HG03571 (cell line): ENCODE data around the gene FLVCR1.

ENCODE experiments used
- ATAC-seq: cut with Tn5 transposase; IDR thresholded peaks from one replicate; pipeline ENCODE4 v1.9.1; 2021; ENCODE audit not compliant: unreplicated experiment

Gene FLVCR1

DNA sequence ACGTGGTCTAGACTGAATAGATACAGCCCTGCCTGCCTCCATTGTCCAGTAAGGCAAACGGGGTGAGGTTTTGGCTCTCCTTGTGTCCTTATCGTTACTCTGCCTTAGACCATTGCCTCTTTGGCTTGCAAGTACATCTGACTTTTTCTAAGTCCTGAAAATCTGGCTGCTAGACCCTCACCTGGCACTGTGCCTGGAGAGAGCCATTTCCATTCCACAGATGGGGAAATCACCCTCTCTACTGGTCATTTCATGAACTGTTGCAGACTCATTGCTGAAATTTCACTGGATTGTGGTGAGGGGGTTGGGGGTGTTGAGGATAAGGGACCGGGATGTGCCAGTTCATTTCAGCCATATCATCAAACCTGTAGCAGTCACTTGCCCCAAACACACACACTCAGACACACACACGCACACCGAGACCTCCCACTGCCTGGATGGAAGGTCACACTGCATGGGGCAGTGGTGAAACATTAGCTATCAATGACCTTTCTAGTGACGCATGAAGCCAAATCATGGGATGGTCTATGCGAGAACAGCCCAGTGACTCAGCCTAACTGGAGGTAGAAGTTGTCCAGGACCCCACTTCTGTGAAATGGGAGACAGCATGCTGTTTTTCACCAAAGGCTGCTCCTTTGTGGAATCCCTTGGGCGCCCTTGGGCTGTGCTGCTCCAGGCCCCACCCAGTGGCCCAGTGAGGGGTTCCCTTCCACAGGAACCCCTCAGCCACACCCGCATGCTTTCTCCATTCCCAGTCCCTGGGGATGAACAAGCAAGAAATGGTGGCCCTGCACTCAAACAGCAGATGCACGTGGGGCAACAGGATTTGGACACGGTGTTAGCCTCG lies 57.4 kb downstream of the FLVCR1 start:
- no peak for ATAC-seq

DNA sequence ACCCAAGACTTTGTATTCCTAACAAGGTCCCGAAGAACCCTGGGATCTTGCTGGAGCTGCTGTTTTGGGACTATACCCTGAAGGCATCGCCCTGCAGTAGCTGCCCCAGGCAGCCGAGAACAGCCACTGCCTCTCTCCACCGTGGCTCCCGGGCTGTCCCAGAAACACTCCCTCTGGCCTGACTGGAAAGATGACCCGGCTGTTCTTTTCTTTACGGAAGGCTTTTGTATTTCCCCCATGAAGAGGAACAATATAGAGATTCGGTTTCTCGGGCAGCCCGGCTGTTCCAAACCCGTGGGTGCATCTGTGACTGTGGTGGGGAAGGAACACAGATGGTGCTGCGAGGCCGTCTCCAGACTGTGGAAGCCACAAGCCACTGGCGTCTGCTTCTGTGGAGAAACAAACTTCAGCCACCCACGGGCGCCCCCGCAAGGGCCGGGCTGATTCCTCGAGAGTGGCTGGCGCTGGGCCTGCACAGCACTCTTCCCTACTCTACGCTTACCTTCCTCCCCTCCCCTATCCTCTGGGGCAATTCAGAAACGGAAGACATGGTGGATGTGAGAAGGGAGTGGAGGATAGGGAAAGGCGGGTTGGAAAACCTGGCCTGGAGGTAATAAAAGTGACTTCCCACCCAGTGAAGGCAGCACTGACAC lies 58.5 kb downstream of the FLVCR1 start:
- ATAC-seq: no peak

DNA sequence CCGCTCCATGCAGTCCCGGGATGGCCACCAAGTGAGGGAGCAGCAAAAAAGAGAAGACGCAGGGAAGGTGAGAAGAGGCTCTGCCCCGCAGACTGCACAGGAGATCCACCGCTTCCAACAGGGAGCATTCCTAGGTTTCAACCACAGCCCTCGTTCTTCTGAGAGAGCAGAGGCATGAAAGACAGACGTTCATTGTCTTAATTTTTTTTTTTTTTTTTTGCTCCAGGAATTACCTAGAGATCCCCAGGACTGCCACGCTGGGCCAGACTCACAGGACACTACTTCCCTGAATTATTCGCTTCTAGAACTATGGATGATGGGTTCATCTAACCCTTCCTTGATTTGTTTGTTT lies 59.0 kb downstream of the FLVCR1 start:
- ATAC-seq: no peak

DNA sequence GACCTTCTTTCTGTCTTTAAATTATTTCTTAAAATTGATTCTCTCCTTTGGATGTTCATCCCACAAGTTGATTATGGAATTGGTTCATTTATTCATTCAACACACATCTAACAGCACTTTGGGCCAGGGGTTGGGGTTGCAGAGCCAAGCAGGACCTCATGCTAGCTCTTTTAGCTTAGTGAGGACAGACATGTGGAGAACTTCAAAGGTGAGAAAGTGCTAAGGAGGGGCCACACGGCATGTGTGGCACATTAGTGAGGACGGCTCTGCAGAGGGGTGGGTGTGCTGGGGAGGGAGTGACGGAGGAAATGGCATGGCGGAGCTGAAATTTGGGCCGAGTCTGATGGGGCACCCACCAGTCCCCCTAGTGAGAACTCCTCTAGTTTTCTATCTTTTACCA lies 59.8 kb downstream of the FLVCR1 start:
- ATAC-seq: no peak

DNA sequence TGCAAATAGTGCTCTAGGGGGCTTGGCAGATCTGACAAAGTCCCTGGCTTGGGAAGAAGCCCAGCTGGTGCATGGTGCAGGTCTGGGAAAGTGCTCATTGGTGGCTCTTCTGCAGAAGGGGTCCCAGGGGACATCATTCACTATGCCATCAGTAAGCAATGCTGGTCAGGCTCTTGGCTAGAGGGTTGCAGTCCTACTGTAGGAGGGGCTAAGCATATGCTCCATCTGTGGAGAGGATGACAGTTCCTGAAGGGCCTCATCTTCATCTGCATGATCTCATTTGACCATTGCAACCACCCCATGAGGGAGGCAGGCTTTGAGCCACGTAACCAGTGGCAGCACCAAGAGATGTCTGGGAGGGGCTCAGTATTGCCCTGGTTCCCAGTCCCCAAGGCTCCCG lies 60.7 kb downstream of the FLVCR1 start:
- no peak for ATAC-seq

DNA sequence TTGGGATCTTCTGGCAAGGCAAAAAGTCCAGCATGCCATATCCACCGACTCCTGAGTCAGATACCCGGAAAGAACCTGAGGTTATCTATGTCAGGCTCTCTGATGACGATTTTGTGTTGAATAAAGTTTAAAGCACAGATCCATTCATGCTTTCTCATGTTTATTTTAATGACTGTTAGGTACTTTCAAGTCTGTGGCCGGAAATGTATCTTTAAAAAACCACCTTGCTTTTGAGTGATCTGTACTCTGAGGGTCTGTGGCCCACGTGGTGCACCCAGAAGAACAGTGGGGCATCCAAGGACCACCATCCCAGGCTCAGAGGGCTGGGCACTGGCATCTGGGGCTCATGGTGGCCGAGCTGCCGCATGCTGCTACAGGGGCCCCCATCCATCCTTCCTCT lies 62.2 kb downstream of the FLVCR1 start:
- peak; percentile 44 for ATAC-seq

DNA sequence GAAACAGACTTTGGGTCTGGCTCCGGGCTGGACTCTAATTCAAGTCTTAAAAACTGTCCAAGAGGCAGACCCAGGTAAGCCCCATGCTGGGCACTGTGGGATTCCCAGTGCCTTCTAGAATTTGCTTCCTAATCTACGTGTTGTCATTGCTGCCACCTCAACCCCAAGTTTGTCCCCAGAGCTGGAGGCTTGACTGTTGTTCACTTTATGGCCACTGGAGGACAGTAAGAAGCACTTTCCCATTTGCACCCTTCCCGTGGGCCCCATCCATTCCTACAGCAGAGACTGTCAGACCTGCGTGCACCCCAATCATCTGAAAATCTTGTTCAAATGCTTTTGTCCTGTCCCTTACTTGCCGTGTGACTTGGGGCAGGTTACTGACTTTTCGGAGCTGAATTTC lies 62.8 kb downstream of the FLVCR1 start:
- ATAC-seq: no peak

DNA sequence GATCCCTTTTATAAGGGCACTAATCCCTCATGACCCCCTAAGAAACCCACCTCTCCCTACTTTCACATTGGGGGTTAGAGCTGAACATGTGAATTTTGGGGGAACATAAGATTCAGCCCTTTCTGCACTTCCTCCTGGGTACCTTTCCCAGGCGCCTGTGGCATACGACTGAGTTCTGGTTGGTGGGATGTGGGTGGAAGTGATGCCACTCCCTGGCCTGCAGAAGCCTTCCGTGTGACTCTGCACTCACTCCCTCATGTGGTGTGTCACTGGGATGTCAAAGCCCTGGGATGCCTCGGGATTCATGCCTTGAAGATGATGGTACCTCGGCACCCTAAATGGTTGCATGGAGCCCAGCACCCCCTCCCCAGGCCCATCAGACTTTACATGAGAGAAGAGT lies 63.9 kb downstream of the FLVCR1 start:
- no peak for ATAC-seq

DNA sequence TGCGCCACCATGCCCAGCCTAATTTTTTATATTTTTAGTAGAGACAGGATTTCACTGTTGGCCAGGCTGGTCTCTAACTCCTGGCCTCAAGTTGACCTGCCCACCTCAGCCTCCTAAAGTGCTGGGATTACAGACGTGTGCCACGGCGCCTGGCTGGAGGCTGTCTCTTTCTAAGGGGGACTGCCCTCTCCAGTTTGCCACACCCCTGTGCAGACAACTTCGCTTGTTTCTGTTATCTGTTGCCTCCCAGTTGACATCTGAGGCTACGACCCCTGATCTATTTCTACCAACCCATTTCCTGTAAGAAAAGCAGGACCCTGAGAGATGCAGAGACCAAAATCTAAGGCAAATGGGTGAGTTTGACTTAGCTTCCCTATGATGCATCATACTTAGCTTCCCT lies 68.3 kb downstream of the FLVCR1 start:
- no peak for ATAC-seq

DNA sequence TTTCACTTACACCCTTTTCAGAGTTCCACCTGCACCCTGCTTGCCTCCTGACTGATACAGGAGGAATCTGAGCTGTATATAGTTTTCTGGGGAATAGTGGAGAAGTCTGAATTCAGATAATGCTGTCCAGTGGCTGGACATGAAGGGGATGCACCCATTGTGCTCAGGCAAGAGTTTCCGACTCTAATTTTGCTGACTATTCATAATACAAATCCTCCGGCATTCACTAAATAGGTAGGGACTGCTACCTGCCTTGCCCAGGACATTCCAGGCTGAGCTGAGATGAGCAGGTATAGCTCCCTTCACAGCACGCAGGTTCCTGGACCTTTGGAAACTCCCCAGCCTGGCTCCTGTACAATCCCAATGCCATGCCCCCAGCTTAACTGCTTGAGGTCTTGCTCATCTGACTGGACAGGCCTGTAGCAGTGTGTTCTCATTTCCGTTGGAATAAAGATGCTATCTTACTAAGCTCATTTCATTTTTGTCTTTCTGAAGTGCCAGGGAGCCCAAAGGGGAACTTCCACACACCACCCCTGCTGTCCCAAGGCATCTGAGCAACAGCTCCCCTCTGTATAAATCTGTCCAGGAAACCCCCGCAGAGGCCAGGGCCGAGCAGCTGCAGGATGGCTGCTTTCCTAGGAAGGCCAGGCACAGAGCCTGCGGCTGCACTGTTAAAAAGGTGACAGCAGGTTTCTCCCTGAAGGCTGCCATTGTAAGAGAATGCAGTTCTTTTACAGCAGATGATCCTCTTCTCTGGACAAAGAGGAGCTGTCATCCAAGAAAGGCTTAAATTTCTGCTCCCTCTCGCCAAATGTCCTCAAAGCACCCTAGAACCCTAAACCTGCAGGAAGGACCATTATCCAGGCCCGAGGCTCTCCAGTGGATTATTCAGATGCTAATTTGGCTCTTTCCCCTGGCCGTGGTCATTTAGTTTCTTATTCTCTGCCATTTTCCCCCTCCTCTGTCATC lies 70.5 kb downstream of the FLVCR1 start:
- peak; percentile 56 for ATAC-seq

DNA sequence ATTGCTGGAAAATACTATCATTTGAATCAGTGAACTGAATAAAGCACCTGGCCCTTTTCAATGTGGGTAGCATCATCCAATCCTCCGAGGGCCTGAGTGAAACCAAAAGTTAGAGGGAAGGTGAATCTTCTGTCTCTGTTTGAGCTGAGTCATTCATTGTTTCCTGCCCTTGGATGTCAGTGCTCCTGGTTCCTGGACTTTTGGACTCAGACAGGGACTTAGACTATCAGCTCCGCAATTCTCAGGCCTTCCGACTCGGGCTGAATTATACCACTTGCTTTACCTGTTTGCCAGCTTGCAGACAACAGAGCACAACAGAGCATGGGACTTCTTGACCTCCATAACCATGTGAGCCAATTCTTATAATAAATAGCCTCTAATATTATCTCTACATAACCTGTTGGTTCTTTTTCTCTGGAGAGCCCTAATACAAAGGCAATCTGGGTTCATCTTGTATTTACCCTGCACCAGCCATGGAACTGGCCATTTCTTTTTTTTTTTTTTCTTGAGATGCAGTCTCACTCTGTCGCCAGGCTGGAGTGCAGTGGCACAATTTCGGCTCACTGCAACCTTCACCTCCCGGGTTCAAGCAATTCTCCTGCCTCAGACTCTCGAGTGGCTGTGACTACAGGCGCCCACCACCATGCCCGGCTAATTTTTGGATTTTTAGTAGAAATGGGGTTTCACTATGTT lies 73.1 kb downstream of the FLVCR1 start:
- no peak for ATAC-seq

DNA sequence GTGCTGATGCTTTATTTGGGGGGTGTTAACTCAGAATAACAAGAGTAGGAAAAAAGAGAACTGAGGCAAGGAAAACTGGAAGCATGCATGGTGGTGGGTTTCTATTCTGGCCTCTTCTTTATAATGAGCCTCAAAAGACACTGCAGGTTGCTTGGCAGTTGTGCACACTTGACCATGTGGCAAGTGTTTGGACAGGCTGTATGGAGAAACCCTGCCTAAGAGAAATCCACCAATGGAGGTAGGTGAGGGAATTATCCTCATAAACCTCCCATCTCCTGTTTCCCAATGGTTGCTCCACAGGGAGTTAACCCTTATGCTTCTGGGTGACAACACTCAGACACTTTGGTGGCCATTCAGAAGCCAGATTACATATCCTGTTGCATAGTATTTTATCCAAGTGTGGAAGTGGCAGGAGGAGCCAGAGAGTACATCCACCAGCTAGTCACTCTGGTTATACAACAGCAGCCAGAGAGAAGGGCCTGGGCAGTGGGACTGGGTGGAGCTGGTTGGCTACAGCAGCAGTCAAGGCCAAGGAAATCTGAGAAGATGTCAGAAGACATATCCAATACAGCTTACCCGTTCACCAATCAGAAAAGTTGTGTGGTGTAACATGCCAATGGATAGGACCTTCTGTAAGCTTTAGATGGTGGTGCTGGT lies 75.9 kb downstream of the FLVCR1 start:
- ATAC-seq: no peak

DNA sequence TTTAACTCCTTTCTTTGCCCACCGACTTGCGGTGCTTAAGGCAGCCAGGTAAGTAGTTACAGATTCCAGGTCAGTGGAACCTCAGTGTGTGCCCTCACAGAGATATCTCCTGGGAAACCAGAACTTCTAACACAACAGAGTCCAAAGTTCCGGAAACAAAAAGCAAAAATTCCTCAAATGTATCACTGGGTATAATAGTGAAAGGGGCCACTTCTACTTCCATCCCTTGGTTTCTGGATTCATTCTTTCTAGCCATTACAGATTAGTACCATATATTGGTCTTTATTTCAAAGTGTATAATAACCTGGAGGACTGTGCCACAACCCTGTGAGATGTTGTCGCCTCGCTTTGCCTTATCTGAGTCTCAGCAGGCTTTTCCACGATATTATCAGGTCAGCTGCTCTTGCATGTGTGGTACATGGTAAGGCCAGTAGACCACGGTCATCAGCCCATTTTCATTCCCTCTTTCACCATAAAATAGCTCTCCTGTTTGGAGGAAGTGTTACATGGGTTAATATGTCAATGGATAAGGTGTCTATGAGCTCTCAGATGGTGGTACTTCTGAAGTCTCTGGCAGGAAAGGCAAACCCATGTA lies 77.4 kb downstream of the FLVCR1 start:
- no peak for ATAC-seq

DNA sequence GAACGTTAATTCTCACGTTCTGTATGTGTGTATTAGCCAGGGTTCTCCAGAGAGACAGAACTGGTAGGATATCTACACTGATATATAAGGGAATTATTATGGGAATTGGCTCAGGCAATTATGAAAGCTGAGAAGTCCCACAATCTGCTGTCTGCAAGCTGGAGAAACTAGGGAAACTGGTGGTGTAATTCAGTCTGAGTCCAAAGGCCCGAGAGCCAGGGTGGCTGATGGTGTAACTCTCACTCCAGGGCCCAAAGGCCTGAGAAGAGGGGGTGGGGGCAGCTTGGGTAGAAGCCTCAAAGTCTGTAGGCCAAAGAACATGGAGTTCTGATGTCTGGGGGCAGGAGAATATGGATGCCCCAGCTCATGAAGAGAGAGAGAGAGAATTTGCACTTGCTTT lies 79.0 kb downstream of the FLVCR1 start:
- no peak for ATAC-seq

DNA sequence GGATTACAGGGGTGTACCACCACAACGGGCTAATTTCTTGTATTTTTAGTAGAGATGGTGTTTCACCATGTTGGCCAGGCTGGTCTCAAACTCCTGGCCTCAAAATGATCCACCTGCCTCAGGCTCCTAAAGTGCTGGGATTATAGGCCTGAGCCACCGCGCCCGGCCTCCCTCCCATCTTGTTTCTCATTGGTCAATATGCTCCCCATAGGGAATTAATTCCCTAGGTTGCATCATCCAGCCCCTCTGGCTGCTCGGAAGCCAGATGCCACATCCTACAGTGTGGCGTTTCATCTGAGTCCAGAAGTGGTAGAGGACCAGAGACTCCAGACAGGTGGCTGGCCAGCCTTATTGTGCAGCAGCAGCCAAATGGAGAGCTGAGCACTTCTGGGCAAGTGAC lies 80.8 kb downstream of the FLVCR1 start:
- no peak for ATAC-seq

DNA sequence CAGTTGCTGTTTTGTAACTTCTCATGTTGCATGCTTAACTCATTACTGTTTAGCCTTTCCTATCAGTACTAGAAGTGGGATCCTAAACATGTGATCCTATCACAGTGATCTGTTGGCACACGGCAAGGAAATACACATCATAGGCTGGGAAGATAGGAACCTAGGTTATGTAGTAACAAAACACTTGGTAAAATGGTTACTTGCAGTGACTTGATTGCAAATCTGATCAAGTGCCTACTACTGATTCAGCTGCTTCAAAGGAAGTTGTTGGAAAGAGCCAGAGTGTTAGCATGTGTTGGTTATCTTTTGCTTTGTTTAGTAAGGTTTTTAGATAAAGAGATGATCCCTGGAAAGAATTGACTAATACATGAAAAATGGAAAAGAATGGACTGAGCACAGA lies 83.4 kb downstream of the FLVCR1 start:
- no peak for ATAC-seq

DNA sequence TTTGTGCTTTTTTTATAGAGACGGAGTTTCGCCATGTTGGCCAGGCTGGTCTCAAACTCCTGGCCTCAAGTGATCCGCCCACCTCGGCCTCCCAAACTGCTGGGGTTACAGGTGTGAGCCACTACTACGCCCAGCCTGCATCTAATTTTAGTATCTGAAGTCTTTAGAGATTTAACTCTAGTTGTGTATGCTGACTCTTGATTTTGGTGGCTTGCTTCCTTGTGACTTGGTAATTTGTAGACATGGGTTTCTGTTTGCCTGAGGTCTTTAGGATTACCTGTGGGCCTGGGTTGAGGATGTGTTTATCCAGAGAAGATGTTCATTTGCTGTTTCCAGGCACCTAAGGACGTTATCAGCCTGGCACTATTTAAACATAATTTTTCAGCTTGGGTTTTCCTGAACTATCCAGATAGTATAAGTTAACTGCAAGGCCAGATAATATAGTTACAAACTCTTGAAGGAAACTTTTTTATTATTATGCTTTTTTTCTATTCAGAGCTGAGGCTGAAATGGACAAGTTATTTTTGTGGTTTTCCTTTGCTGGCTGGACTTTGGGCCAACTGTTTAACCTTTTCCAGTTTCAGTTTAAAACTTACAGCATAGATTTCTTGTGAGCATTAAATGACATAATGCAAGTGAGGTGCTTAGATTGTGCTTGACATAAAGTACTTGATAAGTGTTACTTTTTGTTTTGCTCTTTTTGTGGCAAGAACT lies 84.8 kb downstream of the FLVCR1 start:
- ATAC-seq: no peak

DNA sequence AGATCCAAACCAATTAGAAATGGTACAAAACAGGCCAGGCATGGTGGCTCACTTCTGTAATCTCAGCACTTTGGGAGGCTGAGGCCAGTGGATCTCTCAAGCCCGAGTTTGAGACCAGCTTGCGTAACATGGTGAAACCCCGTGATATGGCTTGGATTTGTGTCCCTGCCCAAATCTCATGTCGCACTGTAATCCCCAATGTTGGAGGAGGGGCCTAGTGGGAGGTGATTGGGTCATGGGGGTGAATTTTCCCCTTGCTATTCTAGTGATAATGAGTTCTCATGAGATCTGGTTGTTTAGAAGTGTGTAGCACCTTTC lies 85.3 kb downstream of the FLVCR1 start:
- no peak for ATAC-seq

DNA sequence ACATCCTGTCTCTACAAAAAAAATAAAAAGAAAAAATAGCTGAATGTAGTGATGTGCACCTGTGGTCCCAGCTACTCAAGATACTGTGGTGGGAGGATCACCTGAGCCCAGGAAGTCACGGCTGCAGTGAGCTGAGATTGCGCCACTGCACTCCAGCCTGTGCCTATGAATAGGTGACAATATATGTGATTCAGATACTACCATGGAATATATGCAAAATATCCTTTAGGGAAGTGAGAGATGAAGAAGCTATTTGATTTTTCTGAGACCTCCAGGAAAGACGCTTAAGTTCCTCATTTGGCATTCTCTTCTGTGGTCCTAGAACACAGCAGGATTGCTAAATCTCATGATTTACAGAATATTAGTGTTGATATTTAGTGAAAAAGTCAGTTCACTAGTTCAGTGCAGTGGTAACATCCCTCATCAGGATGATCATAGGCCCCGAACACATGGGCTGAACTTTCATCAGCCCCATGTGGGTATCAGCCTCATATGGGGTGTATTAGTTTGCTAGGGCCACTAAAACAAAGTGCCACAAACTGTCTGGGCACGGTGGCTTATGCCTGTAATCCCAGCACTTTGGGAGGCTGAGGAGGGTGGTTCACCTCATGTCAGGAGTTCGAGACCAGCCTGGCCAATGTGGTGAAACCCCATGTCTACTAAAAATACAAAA lies 86.3 kb downstream of the FLVCR1 start:
- no peak for ATAC-seq
